Placental pericyte (primary cell): ENCODE measurements around the gene SRSF1. TPM values are rescaled to one million over a fixed set of nuclear protein-coding genes. Genes with fewer than 3 reads are reported as not detected.

Source experiments
- small RNA-seq: library from RNA; depleted of rRNA; stranded (forward); fragments of <200 nt; gene quantifications from one replicate; pipeline ENCODE3, GENCODE V24; 2012; ENCODE audit warnings: low replicate concordance
- total RNA-seq: library from RNA; depleted of rRNA; stranded (reverse); fragments of >200 nt; gene quantifications from 2 replicates; pipeline ENCODE4 v1.2.3, GENCODE V29; 2012

SRSF1 gene, protein sequence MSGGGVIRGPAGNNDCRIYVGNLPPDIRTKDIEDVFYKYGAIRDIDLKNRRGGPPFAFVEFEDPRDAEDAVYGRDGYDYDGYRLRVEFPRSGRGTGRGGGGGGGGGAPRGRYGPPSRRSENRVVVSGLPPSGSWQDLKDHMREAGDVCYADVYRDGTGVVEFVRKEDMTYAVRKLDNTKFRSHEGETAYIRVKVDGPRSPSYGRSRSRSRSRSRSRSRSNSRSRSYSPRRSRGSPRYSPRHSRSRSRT
- 328 and 537 TPM in 2 replicates for total RNA-seq

DNA sequence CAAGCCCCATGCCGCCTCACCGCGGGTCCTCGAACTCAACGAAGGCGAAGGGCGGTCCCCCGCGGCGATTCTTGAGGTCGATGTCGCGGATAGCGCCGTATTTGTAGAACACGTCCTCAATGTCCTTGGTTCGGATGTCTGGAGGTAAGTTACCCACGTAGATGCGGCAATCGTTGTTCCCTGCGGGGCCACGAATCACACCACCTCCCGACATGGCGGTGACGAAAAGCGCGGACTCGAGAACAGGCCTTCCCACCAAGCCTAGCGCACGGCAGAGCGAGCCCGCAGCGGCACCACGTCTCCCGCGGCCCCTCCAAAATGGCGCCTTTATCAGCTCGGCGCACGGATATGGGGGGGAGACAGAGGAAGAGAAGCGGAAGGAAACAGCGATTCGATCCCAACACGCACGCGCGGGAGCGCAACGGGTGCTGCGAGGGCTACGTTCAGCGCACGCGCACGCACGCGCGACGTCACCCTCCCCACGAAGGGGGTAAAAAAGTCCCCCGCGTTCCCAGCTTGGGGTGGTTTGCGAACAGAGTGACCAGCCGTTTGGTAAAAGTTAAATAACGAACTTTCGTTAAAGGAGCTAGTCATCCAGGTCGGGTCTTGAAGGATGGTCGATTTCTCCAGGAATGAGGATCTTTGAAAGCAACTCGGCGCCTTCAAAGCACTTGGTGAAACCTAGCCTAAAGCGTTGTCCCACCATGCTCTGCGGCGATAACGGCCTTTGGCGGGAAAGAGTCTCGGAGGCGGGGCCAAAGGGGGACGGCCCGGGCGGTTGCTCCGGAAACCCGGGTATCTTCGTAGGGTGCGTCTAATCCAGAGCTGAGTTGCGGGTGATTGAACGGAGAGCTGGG is at the start of gene SRSF1:
TSS of gene SRSF1 (minus strand) at position 323 of the 857 bp plus-strand sequence. CDS start at position 214, 109 bp downstream.

DNA sequence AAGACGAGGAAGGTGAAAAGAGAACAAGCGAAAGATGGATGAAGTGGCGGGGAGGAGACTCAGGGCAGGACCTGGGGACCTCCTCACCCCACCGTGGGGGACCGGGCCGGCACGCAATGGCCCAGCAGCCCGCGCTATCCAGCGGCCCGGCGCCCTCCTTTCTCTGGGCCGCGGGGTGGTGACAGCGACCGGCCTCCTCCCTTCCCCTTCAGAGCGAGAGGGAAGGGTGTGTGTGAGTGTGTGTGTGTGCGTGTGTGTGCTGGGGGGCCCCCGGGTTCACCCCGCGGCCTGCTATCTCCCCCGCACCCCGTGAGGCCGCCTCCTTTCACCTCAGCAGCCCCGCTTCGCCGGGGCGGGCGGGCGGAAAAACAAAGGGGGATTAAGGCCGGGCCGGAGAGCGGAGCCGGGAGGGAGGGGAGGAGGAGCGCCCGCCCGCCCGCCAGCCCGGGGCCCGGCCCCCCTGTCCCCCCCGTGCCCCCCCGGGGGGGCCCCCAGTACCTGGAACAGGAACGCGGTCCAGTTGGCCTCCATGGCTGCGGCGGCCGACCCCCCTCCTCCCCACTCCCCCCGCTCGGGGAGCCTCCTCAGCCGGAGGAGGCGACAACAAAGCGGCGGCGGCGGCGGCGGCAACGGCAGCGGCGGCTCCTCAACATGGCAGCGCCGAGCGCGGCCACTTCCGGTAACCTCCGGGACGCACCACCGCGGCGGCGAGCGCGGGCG is 19.3 kb downstream of the SRSF1 start, which contains the start of gene VEZF1:
TSS of gene VEZF1 (minus strand) at position 674 of the 720 bp plus-strand sequence. CDS start at position 531, 143 bp downstream.

DNA sequence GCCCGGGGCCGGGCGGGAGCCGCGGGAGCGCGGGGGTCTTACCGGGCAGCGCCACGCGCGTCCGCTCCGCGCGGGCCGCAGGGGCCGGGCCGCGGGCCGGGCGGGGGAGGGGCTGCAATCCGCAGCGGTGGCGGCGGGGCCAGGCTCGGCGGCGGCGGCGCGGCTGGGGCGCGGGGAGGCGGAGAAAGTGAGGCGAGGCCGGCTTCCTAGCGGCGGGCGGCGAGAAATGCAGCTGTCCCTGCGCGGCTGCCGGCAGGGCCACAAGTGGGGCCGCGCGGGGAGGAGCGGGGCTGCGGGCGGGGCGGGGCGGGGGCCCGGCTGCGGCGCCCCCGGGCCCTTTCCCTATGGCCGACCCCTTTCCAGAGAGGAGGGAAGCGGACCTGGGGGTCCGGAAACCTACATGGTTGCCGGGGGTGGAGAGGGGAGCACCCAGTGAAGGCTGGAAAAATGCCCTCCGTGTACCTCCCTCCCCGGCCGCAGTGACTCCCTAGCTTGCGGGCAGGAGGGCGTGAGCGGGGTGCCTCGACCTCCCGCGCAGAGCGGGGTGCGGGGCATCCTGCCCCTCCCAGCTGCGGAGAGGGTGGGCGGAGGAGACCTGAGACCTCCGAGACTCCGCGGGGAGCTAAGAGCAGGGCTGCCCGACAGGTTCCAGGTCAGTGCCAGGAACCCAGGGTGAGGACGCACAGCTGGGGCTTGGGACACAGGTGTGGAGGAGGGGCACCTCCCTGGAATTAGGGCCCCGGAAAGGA is 51.7 kb downstream of the SRSF1 start, which contains the start of gene CUEDC1:
TSS of gene CUEDC1 (minus strand) at position 230 of the 749 bp plus-strand sequence. CDS start 69,848 bp downstream, outside the sequence.

Small RNAs within 50 kb of the gene (small RNA-seq; reads per million reads assigned to genes)
- gene AC015813.4: not detected

Other genes starting within 250 kb of the SRSF1 start
- gene MRPS23, start 157.2 kb downstream of the SRSF1 start, total RNA-seq: 21.4 and 34.9 TPM in 2 replicates
- 12.5 and 23.6 TPM in 2 replicates for gene CUEDC1, start 51.8 kb downstream of the SRSF1 start, total RNA-seq
- gene VEZF1, start 19.0 kb downstream of the SRSF1 start, total RNA-seq: 36.5 and 58.4 TPM in 2 replicates
- 10.1 and 11.9 TPM in 2 replicates for gene DYNLL2, start 76.2 kb upstream of the SRSF1 start, total RNA-seq
- gene OR4D1, start 141.1 kb upstream of the SRSF1 start, total RNA-seq: not detected in 2 replicates
- not detected in 2 replicates for gene OR4D2, start 159.7 kb upstream of the SRSF1 start, total RNA-seq
- gene EPX, start 185.5 kb upstream of the SRSF1 start, total RNA-seq: not detected in 2 replicates
- 12.0 and 14.6 TPM in 2 replicates for gene MKS1, start 212.0 kb upstream of the SRSF1 start, total RNA-seq
- 0.22 TPM in 1 of 2 replicates, not detected in the other for gene LPO, start 231.3 kb upstream of the SRSF1 start, total RNA-seq